SH-SY5Y (cell line): ENCODE results near the gene NCAM1.

ENCODE experiments used
- GATA2 ChIP-seq: IDR thresholded peaks from 2 replicates; pipeline ENCODE4 v1.6.1; 2011; ENCODE audit warnings: mild to moderate bottlenecking, low read depth, low read length
- GATA3 ChIP-seq: IDR thresholded peaks from 2 replicates; pipeline ENCODE4 v1.6.1; 2011; ENCODE audit warnings: low read depth, mild to moderate bottlenecking, low read length, moderate library complexity

DNA sequence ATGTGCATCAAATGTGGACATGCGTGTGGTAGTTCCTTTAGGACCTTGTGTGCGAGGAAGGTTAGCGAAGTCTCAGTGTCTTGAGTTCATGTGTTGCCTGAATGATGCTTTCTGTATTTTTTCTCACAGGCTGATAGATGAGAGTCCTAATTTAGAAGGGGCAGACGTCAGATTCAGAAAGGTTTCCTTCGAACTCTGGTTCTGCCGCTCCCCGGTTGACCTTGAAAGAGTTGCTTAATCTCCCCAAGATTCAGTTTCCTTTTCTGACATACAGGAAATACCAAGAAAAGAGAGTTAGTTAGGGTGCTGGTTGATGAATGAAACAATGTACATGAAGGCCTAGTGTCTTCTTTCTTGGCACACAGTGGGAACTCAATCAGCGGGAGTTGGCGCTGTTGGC, 317.3 kb downstream of the NCAM1 start:
- no peak for TF ChIP-seq GATA2
- no peak for TF ChIP-seq GATA3
